Nephron (organoid): ENCODE data around the gene HDAC3.
A peak's percentile ranks its signal among the peaks of the same experiment; 100 is the strongest.

Experiments
- H3K27ac Mint-ChIP-seq, 3 experiments: 2 replicates each; pipeline ENCODE4 v1.8.0; 2020; ENCODE audit warnings: mixed read lengths in 3 of 3, mild to moderate bottlenecking in 2 of 3, moderate library complexity in 1 of 3
- H3K27me3 Mint-ChIP-seq: 2 replicates; pipeline ENCODE4 v1.8.0; 2021; ENCODE audit warnings: low read depth, mild to moderate bottlenecking, moderate library complexity, mixed read lengths
- H3K36me3 Mint-ChIP-seq: 2 replicates; pipeline ENCODE4 v1.8.0; 2020; ENCODE audit warnings: low read depth, mixed read lengths
- H3K4me1 Mint-ChIP-seq: 2 replicates; pipeline ENCODE4 v1.8.0; 2020; ENCODE audit warnings: mixed read lengths
- H3K4me3 Mint-ChIP-seq, 3 experiments: 2 replicates each; pipeline ENCODE4 v1.8.0; 2020; ENCODE audit warnings: mild to moderate bottlenecking in 3 of 3, mixed read lengths in 3 of 3, moderate library complexity in 2 of 3
- H3K9me3 Mint-ChIP-seq: 2 replicates; pipeline ENCODE4 v1.8.0; 2020; ENCODE audit warnings: mixed read lengths
- CTCF ChIP-seq, 3 experiments: fragments of 200-600 bp; sonication (generic); IDR thresholded peaks; one replicate each; pipeline ENCODE4 v1.5.0; 2021; ENCODE audit warnings: antibody characterized with exemption in 3 of 3; ENCODE audit not compliant: unreplicated experiment in 3 of 3

HDAC3 gene

GRCh38 chr5:141636413-141637122, at the start of gene HDAC3, which contains the start of gene RELL2:
HDAC3 (minus strand) TSS chr5:141636849; CDS start chr5:141636790, 59 bp downstream.
RELL2 (plus strand) TSS chr5:141636997; CDS start chr5:141638226, 1,229 bp downstream.
- TF ChIP-seq CTCF (IDR thresholded peaks at IDR 0.05; ENCODE audit: unreplicated experiment in 3 of 3), result no peak
- Mint-ChIP-seq H3K4me3 (peak within 1 kb of the TSS; percentile 94 to 97 (median 96)), H3K4me1 (peaks cover 18% of the 10 kb centered on the region), H3K36me3 (peaks cover 17% of the 10 kb centered on the region), H3K27ac (peak within 1 kb of the TSS; percentile 42 to 84 (median 74)), H3K27me3 (peaks cover 14% of the 10 kb centered on the region), H3K9me3 (no peaks in the 10 kb centered on the region)

- no peak overlapping the region for H3K27ac Mint-ChIP-seq
- H3K9me3 Mint-ChIP-seq, result no peaks in the 10 kb centered on the region
- no peaks in the 10 kb centered on the region for H3K36me3 Mint-ChIP-seq
- H3K4me3 Mint-ChIP-seq, result no peak overlapping the region
- H3K4me1 Mint-ChIP-seq, result peaks cover 13% of the 10 kb centered on the region
- TF ChIP-seq CTCF (IDR thresholded peaks at IDR 0.05; ENCODE audit: unreplicated experiment in 3 of 3), result no peak
- H3K27me3 Mint-ChIP-seq, result peaks cover 33% of the 10 kb centered on the region
These were observed 48.9 kb upstream of the HDAC3 start for GRCh38 chr5:141685591-141685990.

GRCh38 chr5:141683596-141684141, 47.0 kb upstream of the HDAC3 start:
- Mint-ChIP-seq H3K36me3 (peaks cover 4% of the 10 kb centered on the region), H3K4me3 (peak overlapping the region in 2 of 3 experiments; percentile 28 to 62), H3K9me3 (no peaks in the 10 kb centered on the region), H3K4me1 (peaks cover 13% of the 10 kb centered on the region), H3K27ac (peak overlapping the region; percentile 36 to 87 (median 56)), H3K27me3 (peaks cover 24% of the 10 kb centered on the region)
- no peak for TF ChIP-seq CTCF (IDR thresholded peaks at IDR 0.05; ENCODE audit: unreplicated experiment in 3 of 3)

- TF ChIP-seq CTCF (IDR thresholded peaks at IDR 0.05; ENCODE audit: unreplicated experiment in 3 of 3), result no peak
- peaks cover 28% of the 10 kb centered on the region for H3K27me3 Mint-ChIP-seq
- peak within 1 kb of the TSS; percentile 81 to 86 (median 85) for H3K4me3 Mint-ChIP-seq
- H3K9me3 Mint-ChIP-seq, result no peaks in the 10 kb centered on the region
- peak within 1 kb of the TSS; percentile 87 to 93 (median 93) for H3K27ac Mint-ChIP-seq
- peaks cover 13% of the 10 kb centered on the region for H3K4me1 Mint-ChIP-seq
- H3K36me3 Mint-ChIP-seq, result peaks cover 13% of the 10 kb centered on the region
These were observed 45.3 kb upstream of the HDAC3 start, which contains the start of gene ARAP3 for GRCh38 chr5:141681695-141682641. ARAP3 (minus strand) TSS chr5:141682230; CDS start chr5:141680486, 1,744 bp downstream.

GRCh38 chr5:141681295-141681694, 44.6 kb upstream of the HDAC3 start:
- Mint-ChIP-seq H3K36me3 (peaks cover 13% of the 10 kb centered on the region), H3K27ac (peak overlapping the region; percentile 63 to 89 (median 75)), H3K27me3 (peaks cover 28% of the 10 kb centered on the region), H3K9me3 (no peaks in the 10 kb centered on the region), H3K4me1 (peaks cover 13% of the 10 kb centered on the region), H3K4me3 (peak overlapping the region; percentile 74 to 81 (median 77))
- no peak for TF ChIP-seq CTCF (IDR thresholded peaks at IDR 0.05; ENCODE audit: unreplicated experiment in 3 of 3)
